ENCODE measurements around the gene PON3.
A peak's percentile ranks its signal among the peaks of the same experiment; 100 is the strongest.
"Not testable (repeated sequence)": the region's sequence is repeated elsewhere in the genome, so short reads cannot be mapped to it uniquely, and the experiment has no call there.

The PON3 gene

DNA sequence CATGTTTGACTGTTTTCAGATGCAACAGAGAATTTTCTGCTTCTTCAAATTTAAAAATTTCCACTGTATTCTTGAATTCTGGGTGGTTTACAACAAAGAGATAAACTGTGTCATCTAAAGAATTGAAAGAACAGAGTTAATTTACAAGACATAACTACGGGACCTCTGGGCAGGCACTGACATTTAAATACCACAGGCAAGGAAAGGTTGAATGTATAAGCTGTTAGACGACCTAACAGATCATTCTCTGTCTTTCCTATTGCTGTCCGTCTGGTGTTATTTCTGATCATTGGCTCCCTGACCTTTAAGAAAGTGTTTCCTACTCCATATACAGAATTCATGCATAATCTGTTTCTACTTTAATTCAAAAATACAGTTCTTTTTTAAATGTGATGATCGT is 15.5 kb upstream of the PON3 start:
- DNase-seq: no peak

DNA sequence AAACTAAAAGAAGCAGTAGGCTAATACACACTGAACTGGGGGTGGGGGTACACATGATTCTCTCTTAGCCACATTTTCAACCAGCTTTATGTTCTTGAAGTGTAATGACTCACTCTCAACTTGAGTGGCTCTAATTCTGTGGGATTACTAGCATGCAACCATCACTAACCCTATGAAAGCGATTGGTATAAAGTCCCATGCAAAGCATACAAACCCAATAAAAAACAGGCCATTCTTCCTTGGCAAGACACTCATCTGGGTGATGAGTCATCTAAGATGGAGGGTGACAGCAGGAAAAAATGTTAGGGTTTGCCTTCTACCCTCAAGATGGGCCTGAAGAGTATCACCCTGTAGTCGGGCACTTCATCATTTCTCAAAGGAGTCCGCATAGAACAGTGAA is 14.9 kb upstream of the PON3 start:
- DNase-seq: no peak

DNA sequence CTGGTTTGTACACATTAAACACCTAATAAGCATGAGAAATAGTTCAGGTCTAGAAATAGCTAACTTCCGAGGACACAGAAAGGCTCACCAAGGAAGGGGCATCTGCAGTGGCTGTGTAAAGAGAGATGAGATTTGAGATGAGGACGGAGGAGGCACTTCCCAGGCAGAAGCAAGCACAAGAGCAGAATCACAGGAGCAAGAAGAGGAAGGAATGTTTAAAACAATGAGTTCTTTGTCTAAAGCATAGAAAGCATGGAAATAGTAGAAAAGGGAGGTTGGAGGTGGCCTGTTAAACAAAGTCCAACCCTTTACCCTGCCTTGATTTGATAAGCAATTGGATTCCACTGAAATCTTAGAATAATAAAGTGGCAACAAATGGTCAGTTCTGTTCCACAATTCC is 11.6 kb upstream of the PON3 start:
- DNase-seq: no peak

DNA sequence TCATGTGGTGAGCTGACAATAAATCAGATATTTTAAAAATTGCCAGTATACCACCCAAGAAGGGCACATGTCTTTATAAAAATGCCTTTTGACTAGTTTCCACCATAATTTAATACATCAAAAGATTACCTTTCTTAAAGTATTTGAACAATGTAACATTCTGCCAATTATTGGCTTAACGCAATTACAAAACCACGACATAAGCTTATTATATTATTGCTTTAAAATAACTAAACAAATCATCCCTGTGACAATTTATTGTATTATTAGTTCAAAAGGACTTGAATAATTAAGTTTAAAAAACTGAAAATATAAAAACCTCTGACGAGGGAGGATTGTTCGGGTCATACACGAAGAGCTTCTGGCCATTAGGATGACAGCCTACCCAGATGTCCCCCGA is 9.6 kb upstream of the PON3 start:
- no peak for DNase-seq

DNA sequence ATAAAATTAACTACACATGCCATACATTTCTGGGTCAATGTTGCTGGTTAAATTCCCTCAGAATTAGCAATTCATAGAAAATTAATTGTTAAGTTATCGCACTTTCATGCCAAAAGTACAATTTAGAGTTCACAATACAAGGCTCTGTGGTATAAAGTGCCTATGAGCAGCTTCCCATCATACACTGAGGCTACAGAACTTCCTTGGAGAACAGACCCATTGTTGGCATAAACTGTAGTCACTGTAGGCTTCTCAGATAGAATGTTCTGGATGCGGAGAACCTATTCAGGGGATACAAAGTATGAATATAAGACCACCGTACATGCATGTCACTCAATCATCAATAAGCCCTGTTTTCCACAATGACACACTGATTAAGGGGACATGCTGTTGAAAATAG is 9.0 kb upstream of the PON3 start:
- DNase-seq: no peak

DNA sequence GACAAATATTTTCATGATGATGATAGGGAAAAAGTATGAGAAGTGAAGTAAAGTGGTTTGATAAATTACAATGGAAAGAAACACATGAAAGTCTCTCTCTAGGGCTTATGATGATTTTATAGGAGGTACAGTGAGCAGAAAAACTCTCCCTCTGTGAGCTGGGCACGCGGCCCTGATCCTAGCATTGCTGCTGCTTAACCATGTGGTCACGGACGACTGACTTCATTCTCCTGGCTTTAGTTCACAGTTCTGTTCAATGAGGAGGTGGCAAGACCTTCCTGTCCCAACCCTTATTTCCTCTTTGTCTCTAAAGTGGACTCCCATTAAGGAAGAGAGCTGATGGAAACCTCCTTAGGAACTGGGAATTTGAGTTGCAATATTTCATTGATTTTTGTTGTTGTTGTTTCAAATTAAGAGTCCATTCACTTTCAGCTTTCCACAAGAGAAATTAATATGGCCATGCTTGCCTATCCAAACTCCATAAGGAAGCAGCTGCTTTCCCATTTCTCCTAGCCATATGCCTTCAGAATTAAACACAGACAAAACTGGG is 8.2 kb upstream of the PON3 start:
- no peak for DNase-seq

DNA sequence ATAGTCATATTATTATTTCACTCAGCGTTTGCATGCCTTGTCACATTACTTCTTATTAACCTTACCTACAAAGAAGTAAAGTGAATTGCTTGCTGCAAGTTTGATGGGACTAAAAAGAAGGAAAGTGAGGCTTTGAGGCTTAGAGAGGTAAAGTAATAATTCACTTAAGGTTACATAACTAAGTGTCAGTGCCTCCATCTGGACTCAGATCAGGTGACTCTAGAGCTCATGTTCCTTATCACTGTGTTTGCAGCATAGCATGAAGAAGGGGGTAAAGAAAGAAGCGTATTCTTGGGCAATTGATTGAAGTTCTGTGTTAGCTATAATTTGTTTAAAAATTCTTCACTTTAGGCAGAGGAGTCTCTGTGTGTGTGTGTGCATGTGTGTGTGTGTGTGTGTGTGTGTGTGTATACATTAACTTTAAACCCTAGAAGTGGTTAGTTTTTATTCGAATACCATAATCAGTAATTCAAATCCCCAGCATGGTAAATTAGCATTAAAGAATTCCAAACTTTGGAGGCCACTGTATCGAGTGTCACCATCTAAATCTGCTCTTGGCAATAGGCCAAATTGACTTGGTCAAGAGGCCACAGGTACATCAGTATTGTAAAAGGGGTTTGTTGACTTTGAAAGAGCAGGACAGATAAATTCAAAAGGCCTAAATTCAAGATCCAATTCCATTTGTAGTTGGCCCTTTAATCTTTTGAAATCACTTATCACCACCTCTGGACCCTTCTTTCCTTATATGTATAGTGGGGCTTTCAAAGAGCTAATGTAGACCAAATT is 2.2 kb upstream of the PON3 start:
- DNase-seq: no peak

DNA sequence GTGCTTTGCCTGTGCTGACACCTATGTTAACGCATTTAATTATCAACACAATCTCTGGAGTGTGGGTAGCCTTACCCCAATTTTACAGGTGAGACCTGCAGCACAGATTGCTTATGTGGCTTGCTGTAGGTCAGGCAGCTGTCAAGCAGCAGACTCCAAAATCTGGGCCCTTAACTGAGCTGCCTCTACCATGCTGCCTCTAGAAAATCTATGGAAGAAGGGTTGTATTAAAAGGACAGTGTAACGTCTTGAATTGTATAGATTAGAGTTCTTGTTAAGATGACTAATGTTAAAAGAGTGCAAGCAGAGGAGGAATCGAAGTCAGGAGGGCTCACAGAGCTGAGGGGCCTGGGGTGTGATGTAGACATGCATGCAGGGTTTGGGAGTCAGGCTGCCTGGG is 1.2 kb upstream of the PON3 start:
- no peak for DNase-seq

DNA sequence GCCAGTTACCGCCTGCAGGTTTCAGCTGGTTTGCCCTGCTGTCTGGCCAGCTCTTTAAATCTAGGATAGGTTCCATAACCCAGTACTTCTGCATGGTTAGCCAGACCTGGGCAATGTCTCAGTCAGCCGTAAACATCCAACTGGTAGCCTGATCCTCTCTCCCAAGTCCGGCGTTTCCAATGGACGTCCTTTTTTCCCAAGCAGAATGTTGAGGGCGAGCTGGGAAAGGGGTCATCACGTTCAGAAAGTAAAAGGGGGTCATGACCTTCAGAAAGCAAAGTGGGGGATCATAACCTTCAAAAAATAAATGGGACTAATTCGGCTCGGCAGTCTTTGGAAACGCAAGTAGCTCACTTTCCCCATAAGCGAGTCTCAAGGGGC is 430 bp downstream of the PON3 start:
- DNase-seq: no peak

DNA sequence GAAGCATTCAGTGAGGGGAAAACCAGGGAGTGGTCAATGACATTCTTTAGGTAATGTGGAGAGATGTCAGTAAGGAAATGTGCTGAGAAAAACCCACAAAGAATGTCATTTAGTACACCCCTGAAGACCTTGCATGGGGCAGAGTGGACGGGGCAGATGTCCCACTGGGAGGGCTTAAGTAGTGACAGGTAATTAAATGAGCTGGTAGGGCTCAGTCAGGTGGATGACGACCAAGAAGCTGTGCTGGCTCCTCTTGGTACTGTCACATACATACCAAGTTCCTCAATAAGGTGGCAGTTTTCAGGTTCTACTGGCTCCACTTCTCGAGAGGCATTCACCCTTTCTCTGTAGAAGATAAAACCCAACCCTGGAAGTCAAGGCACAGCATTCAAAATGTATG is 1.8 kb downstream of the PON3 start:
- DNase-seq: no peak

DNA sequence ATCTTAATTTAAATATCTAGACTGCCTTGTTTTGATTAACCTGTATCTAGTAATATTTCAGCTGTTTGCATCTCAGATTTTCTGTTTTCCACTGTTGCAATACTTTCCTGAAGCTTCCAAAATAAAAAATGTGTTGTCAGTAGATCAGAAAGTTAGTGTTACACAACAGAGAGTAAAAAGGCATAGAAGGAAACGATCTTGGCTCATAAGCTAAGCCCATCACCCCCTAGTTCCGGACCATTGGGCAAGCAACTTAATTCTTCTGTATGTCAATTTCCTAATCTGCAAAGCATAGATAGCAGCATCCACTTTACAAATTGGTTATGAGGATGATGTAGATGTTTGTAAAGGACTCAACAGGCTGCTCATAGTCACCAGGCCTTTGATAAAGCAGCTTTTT is 4.4 kb downstream of the PON3 start:
- no peak for DNase-seq

DNA sequence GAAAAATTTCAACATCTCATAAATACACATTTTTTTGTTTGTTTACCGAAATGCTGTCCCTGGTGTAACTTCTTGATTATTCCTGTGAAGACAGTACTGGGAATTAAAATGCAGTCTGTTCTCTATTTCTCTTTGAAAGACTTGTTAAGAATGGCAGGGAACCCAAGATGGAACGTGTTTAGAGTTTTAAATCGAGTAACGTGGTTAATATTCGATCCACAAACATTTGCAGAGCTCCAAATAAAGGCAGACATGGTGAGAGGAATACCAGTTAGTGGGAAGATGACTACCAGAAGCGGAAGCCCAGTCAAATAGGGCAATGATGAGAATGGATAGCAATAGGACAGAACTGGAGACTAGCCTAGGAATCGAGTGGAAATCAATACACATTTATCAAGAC is 6.7 kb downstream of the PON3 start:
- no peak for DNase-seq

DNA sequence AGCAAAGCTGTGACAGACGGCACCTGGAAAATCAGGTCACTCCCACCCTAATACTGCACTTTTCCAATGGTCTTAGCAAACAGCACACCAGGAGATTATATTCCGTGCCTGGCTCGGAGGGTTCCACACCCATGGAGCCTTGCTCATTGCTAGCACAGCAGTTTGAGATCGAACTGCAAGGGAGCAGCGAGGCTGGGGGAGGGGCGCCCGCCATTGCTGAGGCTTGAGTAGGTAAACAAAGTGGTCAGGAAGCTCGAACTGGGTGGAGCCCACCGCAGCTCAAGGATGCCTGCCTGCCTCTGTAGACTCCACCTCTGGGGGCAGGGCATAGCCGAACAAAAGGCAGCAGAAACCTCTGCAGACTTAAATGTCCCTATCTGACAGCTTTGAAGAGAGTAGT is 16.7 kb downstream of the PON3 start:
- DNase-seq: not testable (repeated sequence)

DNA sequence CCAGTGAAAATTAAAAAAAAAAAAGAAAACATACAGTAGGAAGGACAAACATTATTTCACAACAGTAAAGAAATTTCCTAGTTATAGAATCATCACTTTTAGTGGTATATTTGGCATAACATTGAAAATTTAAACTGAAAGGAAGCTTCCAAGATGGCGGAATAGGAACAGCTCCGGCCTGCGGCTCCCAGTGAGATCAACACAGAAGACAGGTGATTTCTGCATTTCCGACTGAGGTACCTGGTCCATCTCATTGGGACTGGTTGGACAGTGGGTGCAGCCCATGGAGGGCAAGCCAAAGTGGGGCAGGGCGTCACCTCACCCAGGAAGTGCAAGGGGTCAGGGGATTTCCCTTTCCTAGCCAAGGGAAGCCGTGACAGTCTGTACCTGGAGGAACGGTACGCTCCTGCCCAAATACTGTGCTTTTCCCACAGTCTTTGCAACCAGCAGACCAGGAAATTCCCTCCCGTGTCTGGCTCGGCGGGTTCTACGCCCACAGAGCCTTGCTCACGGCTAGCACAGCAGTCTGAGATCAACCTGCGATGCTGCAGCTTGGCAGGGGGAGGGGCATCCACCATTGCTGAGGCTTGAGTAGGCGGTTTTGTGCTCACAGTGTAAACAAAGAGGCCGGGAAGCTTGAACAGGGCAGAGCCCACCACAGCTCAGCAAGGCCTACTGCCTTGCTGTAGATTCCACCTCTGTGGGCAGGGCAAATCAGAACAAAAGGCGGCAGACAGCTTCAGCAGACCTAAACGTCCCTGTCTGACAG is 19.4 kb downstream of the PON3 start:
- DNase-seq: peak; percentile 2

DNA sequence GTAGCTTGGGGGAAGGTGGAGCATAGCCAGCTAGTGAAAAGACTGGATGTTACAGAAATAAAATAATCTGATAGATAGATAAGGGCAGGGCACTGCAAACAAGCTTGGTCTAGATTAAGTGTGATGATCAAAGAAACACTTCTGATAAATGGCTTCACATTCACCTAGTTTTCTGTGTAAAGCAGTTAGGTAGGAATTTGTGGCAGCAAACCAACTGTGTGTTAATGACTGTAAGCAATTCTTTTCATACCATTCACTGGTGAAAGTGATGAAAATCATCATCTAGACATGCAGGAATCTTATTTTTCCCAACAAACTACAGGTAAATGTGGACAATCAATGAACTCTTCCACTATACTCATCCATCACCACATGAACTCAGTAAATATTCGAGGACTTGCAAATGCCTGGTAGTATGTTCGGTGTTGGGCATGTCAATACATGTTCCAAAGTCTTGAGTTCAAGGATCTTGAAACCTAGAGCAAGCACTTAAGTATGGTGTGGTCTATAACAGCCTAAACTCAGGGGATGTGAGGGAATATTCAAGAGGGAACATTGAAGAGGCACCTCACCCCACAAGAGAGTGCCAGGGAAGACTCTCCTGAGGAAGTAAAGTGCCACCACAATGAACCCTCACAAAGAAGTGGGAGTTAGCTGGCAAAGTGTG is 20.5 kb downstream of the PON3 start:
- DNase-seq: no peak

DNA sequence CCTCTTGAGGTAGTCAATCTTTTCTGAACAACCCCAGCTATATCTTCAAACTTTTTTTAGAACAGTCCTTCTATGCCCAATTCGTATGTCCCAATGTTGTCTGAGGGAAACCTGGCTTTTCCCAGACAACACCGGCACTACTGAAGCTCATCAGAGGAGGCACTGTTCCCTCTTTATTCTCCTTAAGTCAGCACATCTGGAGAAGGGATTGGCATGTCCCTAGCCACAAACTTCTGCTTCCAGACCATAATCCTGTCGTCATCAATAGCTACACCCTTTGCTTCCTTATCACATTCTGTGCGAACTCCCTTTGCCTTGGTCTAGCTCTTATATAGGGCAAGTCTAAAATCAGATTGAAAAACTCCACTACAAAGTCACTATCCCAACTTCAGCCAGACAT is 22.9 kb downstream of the PON3 start:
- no peak for DNase-seq

DNA sequence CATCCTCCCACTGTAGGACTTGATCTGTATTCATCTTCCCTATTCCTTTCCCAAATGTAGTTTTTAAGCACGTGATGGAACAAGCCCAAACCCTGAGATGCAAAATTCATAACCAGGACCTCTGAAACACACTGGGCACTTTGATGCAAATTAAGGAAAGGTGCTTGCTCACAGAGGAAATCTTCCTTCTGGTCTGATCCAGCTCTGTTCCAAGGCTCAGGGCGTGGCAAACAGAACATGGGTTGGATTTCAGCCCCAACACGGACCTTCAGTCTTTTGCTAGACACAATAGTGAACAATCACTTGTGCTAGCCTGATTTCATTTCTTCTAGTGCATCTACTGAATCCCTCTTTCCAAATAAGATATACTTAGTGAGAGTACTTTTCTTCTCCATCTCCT is 27.9 kb downstream of the PON3 start:
- no peak for DNase-seq

DNA sequence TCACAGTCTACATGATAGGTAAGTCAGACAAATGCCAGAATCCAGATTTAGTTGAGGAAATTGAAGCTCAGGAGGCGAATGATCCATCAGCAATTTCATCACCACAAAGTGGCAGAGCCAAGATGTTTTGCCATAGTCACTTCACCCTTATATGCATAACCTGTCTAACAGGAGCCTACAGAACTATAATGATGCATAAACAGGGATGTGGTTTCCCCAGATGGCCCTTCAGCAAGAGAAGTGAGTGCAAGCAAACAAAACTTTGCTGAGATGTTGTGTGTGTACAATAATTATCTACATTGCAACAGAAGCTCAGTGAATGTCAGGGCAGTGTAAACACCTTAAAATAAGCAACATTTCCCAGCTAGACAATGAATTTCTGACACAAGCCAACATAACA is 28.6 kb downstream of the PON3 start:
- no peak for DNase-seq

DNA sequence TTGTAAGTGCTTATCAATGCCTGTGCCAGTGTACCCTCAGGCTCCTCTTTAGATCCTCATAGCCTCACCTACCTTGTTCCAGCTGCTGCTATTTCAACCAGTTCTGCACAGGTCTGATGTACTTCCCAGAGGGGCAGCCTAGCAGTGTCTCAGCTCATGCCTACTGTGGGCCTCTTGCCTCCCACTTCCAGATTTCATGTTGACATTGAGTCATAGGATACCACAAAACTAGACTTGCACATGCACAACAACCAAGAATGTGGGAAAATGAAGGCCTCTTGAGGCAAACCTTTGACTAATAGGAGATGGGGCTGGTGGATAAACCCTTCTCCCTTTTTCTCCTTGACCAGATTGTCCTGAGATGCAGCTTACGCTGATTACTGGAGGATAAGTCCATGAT is 31.0 kb downstream of the PON3 start:
- DNase-seq: no peak

DNA sequence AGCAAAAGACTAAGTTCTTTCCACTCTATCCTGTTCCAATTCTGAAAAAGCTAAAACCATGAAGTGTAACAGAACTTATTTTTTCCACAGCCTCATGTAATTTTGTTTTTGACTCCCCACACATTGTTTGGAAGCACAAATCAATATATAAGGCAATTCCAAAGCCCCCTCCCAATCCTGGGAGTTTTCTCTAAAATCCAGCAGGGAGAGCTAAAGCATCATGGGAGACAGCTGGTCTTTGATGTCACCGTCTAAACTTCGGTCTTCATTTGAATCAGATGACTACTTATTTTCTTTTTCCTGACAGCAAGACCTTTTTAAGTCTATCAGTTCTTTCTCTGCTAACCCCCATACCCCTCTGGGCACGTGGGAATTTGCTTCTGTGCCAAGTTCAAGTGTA is 38.6 kb downstream of the PON3 start:
- no peak for DNase-seq

DNA sequence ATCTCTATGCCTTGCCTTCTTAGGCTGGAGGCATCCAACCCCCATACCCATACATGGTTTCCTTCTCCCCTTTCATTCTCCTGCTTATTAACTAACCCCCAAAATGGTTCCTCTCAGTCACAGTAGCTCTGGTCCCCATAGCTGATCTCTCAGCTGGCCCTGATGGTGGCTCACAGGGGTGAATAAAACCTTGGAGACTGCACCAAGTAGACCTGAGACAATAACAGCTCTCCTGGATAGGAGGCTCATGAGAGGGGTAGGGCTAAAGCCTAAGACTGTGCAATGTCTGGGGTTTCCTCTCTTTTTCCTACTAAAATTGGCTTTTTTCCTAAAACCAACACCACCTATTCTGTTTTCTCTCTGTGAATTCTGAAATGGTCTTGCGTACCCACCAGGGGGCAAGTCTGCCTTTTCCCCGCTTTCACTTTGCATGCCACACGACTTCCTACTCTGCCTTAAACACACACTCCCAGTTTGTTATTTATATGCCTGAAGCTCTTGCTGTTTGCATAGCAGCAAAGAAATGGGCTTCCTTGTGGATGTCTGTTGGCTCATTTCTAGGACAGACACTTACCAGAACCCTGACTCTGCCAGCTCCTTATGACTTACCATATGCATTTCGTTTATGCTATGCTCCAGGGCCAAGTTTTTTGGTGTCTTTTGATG is 53.4 kb downstream of the PON3 start:
- DNase-seq: no peak

DNA sequence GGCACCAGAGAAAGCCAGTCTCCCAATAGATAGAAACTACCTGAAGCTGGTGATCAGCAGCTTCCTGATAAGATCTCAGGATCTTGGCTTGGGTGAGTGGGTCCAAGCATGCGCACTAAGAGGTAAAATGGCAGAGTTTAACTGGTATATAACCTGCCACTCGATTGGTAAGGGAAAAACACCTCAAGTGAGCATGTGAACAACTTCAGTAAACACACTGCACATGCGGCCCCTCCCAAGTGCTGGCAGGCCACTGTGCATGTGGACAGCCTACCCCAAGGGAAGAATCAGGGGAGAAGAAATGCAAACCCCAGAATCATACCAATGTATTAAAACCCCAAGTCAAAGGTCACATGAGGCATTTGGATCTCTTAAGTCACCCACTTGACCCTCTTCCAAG is 54.1 kb downstream of the PON3 start:
- DNase-seq: no peak

DNA sequence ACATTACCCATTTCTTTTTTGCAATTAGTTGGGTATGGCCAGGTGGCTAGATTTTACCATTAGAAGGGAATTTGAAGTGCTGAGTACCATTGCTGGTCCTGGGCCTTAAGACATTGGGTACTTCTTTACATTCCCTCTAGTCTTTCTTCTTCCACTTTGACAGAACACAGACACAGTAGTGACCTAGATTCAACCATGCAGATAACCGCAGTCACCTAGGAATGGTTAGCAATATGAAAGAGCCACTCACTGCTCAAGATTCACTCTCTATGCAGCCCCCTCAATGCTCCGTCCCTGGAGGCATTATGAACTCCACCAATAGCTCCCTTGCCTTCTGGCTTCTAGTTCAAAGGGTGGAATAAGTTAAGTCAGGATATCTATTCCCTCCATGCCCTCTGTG is 55.7 kb downstream of the PON3 start:
- no peak for DNase-seq

All from stimulated activated naive CD4-positive, alpha-beta T cell treated with Interleukin-2 at 50 U/mL for 16 hours (primary cell).